PC-3 (cell line): ENCODE data around the gene IFNAR1.

ENCODE experiments used
- CTCF ChIP-seq: fragments of 300-600 bp; sonication (generic); conservative IDR thresholded peaks from 2 replicates; pipeline ENCODE4 v1.5.1; 2017; ENCODE audit warnings: antibody characterized with exemption, low read depth, mild to moderate bottlenecking, low read length
- EZH2 ChIP-seq: fragments of 300-600 bp; sonication (generic); IDR thresholded peaks from one replicate; pipeline ENCODE4 v1.6.1; 2017; ENCODE audit warnings: antibody characterized with exemption, mild to moderate bottlenecking, low read length; ENCODE audit not compliant: unreplicated experiment

- TF ChIP-seq CTCF (no peak), EZH2 (no peak)
Observed at GRCh38 chr21:33370305-33370704, 45.5 kb downstream of the IFNAR1 start.
